Esophagus (tissue), 2 donors: ENCODE results near the gene PHYKPL. TPM values are rescaled to one million over a fixed set of nuclear protein-coding genes. Genes with fewer than 3 reads are reported as not detected.

Experiments used
- H3K27ac ChIP-seq, 2 donors: one replicate each; pipeline ENCODE4 v1.5.1; 2013; ENCODE audit warnings: low read depth in 2 of 2, mild to moderate bottlenecking in 2 of 2, inconsistent platforms in 1 of 2, low read length in 1 of 2, moderate library complexity in 1 of 2
- H3K27me3 ChIP-seq, 2 donors: one replicate each; pipeline ENCODE4 v1.6.1; 2013; ENCODE audit warnings: low read length in 2 of 2, control low read depth in 1 of 2, mild to moderate bottlenecking in 1 of 2; ENCODE audit not compliant: insufficient read depth in 2 of 2, control insufficient read depth in 1 of 2
- H3K36me3 ChIP-seq, 2 donors: one replicate each; pipeline ENCODE4 v1.6.1; 2013; ENCODE audit warnings: low read length in 1 of 2; ENCODE audit not compliant: control insufficient read depth in 2 of 2, insufficient read depth in 2 of 2
- H3K4me1 ChIP-seq, 2 donors: one replicate each; pipeline ENCODE4 v1.6.1; 2013; ENCODE audit warnings: low read length in 1 of 2; ENCODE audit not compliant: control insufficient read depth in 2 of 2, insufficient read depth in 2 of 2
- H3K4me3 ChIP-seq, 2 donors: one replicate each; pipeline ENCODE4 v1.5.1; 2013; ENCODE audit warnings: low read length in 2 of 2, mild to moderate bottlenecking in 2 of 2, low read depth in 1 of 2, moderate library complexity in 1 of 2
- H3K9me3 ChIP-seq, 2 donors: one replicate each; pipeline ENCODE4 v1.6.1; 2013; ENCODE audit warnings: mild to moderate bottlenecking in 2 of 2, low read depth in 1 of 2, low read length in 1 of 2, moderate library complexity in 1 of 2; ENCODE audit not compliant: control insufficient read depth in 2 of 2, insufficient read depth in 1 of 2
- WGBS, 2 donors: extraction: QIAGEN DNeasy Blood & Tissue Kit; methylation state at CpG; one replicate each; pipeline ENCODE4 v1.1.7; 2013; 5-methylcytosine and 5-hydroxymethylcytosine counted together
- polyA plus RNA-seq, 2 donors: library from polyadenylated mRNA; stranded (reverse); fragments of 200-250 nt; gene quantifications; one replicate each; pipeline ENCODE4 v1.2.3, GENCODE V29; 2013
- donor health status: healthy with polysubstance abuse.
- donor health status: Bipolar disorder and iron deficiency.

Gene PHYKPL
- 10 to 100 TPM; 21.1 to 35.8 TPM for polyA plus RNA-seq

DNA sequence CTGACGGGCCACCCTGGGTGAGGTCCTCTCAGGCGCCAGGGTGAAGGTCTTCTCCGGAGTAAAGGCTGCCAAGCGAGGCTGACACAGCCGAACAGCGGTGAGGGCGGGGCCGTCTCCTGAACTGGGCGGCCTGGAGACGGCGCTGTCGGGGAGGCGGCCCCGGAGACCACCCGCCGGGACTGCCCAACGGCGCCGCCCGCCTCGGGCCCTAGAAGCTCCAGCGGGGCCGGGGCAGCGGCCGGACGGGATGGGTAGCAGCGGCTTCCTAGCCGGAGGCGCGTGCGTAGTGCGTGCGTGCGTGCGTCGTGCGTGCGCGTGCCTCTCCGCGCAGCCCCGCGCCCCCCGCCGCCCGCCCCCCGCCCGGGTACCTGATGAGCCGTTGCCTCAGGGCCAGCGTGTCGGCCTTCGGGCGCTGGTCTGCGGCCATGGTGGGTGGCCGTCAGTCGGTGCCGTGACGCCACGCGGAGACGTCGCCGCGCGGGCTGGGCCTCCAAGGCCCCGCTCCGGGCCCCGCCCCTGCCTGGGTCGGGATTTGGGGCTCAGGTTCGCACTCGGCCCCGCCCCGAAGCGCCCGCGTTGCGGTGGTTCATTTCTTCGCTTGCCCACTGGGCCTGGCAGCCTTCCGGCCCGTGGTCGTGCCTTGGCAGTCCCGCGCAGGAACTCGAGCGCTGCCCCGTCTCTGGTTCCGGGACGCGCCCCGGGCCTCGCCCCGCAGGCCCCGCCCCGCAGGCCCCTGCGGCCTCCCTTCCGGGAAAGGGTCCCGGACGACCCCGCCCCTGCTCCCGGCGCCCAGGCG, at the start of gene PHYKPL:
Gene PHYKPL (minus strand): TSS at position 679 of the 796 bp plus-strand sequence. CDS start 252 bp downstream, at position 427.
- 0 to 1% methylated on average over 67 to 102 of the region's 102 CpGs for WGBS, 2 donors
- peaks cover 0 to 18% of the 10 kb centered on the region in 2 donors for H3K36me3 ChIP-seq
- H3K9me3 ChIP-seq, result no peaks in the 10 kb centered on the region
- no peaks in the 10 kb centered on the region for H3K27me3 ChIP-seq
- peak within 1 kb of the TSS; percentile 94 to 95 for H3K27ac ChIP-seq
- peak within 1 kb of the TSS; percentile 59 to 78 for H3K4me3 ChIP-seq
- H3K4me1 ChIP-seq, result peaks cover 9 to 10% of the 10 kb centered on the region in 2 donors

DNA sequence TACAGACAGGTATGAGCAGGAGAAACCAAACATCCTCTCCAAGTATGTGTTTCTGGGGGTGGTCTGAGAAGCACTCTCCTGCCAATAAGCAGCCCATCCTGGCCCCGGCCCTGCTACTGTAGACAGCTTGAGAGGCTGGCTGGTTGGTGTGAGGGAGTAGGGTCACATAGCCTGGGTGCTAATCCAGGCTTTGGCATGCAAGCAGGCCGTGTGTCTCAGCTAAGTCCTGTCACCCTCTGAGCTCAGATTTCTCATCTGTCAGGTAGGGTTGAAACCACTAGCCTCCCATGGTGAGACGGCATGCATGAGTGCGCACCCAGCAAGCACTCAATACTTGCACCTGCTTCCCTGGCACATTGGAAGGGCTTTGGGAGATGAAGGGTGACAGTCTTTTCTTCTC, 49.8 kb upstream of the PHYKPL start:
- no peaks in the 10 kb centered on the region for H3K36me3 ChIP-seq
- peaks cover 0 to 3% of the 10 kb centered on the region in 2 donors for H3K9me3 ChIP-seq
- H3K4me3 ChIP-seq, result no peak overlapping the region
- H3K4me1 ChIP-seq, result peaks cover 0 to 4% of the 10 kb centered on the region in 2 donors
- WGBS, 2 donors, result 79 to 92% methylated on average over 4 of the region's 4 CpGs
- no peak overlapping the region for H3K27ac ChIP-seq
- peaks cover 5% of the 10 kb centered on the region in 2 donors for H3K27me3 ChIP-seq

DNA sequence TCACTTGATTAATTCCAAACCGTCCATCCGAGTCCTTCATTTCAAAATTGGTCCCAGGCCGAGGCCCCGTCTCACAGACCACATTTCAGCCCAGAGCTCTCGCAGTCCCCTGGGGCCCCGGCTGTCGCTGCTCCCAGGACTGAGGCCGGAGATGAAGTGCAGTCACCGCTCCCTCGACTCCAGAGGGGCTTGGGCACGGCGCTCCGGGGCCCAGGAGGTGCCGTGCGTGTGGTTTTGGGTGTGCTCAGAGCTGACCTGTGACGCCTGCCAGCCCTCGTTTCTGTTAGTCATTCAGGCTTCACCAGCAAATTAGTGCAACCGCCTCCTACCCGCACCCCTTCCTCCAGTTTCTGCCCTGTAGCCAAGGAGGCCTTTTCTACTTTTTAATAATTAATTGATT, 48.7 kb upstream of the PHYKPL start:
- H3K4me1 ChIP-seq, result peaks cover 0 to under 1% of the 10 kb centered on the region in 2 donors
- peaks cover 0 to 5% of the 10 kb centered on the region in 2 donors for H3K27me3 ChIP-seq
- no peaks in the 10 kb centered on the region for H3K36me3 ChIP-seq
- no peak overlapping the region for H3K27ac ChIP-seq
- H3K9me3 ChIP-seq, result peaks cover 0 to 3% of the 10 kb centered on the region in 2 donors
- 83 to 85% methylated on average over 19 of the region's 19 CpGs for WGBS, 2 donors
- no peak overlapping the region for H3K4me3 ChIP-seq

DNA sequence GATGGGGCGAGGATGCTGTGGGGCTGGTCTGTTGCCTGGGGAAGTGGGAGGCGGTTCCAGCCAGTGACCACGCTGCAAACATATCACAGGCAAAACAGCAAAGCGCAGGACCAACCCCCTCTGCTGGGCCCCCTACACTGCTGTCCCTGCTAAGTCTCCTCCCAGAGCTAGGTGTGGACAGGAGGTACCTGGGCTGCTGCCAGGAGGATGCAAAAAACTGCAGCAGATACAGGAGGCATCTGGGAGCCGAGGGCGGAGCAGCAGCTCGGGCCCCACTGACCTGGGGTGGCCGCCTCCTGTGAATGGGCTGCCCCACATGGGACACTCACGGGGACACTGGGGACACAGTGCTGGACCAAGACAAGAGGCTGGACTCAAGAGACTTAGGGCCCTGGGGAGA, 48.0 kb upstream of the PHYKPL start:
- Histone ChIP-seq H3K4me1 (no peaks in the 10 kb centered on the region), H3K4me3 (no peak overlapping the region), H3K27me3 (peaks cover 0 to 5% of the 10 kb centered on the region in 2 donors), H3K36me3 (no peaks in the 10 kb centered on the region), H3K9me3 (peaks cover 5% of the 10 kb centered on the region in 2 donors), H3K27ac (no peak overlapping the region)
- WGBS, 2 donors, result 86 to 89% methylated on average over 9 of the region's 9 CpGs

DNA sequence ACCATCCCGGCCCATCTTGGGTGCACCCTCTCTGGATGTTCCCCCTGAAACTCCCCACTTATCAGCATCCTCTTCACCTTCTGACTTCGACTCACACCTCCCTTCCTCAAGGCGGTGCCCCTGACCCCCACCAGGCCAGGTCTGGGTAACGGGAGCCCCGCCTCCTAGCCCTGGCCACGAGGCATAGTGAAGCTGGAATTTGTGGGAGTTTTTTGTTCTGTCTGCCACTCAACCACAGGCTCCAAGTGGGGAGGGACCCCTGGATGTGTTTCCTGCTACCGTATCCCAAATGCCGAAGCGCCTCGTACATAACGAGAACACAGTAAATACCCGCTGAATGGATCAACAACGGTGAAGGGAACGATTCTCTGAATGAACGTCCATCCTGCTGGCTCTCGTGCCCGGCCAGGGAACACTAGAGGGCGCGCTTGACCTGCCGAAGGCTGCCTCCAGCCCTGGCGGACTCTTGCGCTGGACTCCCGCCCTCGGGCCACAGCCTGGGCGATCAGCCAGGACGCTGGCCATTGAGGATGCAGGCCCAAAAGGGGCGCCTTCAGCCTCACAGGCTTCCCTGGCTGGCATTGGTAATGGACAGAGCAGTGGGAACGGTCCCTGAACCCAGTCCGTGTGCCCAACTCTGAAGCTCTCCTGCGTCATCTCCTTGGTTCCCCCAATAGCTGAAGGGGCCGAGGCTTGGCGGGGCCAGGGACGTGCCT, 47.3 kb upstream of the PHYKPL start:
- no peaks in the 10 kb centered on the region for H3K4me1 ChIP-seq
- peaks cover 0 to 5% of the 10 kb centered on the region in 2 donors for H3K27me3 ChIP-seq
- no peak overlapping the region for H3K4me3 ChIP-seq
- no peak overlapping the region for H3K27ac ChIP-seq
- H3K36me3 ChIP-seq, result no peaks in the 10 kb centered on the region
- H3K9me3 ChIP-seq, result peaks cover 5 to 6% of the 10 kb centered on the region in 2 donors
- 16 to 17% methylated on average over 32 to 33 of the region's 33 CpGs for WGBS, 2 donors

DNA sequence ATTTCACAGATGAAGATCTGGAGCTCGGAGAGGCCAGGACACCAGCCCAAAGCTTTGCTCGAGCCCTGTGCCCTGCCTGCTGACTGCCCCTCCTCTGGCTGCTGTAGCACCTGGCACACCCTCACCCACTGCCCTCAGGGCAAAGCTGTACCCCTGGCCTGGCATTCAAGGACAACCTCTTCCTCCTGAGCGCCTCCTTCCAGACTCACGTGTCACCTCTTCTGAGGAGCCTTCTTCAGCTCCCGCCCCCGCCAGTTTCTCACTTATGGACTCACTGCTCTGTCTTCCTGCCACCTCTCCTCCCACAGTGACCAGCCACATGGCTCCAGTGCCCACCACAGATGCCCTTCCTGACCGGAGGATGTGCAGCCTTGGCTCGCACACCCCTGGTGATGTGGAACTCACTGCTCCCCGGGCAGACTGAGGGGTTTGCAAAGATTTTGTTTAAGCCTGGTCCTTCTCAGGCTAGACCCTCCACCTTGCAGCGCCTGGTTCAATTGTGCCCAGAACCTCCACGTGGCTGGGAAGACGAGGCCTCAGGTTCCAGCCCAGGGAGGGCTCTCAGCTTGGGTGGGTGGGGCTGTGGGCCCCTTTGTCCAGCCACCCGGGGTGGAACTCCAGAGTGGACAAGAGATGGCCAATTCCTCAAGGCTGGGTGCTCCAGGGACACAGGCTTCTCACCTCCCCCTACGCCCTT, 46.6 kb upstream of the PHYKPL start:
- Histone ChIP-seq H3K4me1 (no peaks in the 10 kb centered on the region), H3K4me3 (no peak overlapping the region), H3K36me3 (no peaks in the 10 kb centered on the region), H3K9me3 (peaks cover 5 to 6% of the 10 kb centered on the region in 2 donors), H3K27me3 (peaks cover 0 to 5% of the 10 kb centered on the region in 2 donors), H3K27ac (no peak overlapping the region)
- WGBS, 2 donors, result 73 to 83% methylated on average over 14 of the region's 14 CpGs

DNA sequence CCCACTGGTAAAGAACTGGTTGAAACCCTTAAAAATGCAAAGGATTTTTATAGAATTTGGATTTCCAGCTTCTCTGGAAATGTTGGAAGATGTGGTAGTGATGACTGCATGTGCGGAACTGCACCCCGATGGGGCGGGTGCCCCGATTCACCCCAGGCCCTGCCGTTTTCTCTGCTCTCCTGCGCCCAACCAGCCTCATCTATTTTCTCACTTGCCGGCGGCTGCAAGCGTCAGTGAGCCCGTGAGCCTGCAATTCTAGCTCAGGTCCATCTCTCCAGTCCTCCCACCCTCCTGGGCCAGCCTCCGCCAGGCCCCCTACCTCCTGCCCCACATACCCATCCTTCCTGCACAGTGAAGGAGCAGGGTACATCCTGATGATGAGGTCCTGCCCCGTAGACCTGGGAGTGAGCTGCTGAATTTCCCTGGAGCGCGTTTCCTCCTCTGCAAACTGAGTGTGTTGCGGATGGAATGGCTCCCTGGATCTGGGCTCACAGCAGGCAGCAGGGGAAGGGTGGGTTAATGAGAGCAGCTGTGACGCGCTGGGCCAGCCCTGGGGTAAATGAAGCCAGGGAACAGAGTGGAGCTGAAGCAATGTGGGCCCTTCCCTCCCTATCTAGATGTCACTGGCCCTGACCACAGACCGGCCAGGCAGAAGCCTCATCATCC, 45.9 kb upstream of the PHYKPL start:
- WGBS, 2 donors, result 80% methylated on average over 18 of the region's 18 CpGs
- peaks cover 2 to 6% of the 10 kb centered on the region in 2 donors for H3K9me3 ChIP-seq
- H3K4me1 ChIP-seq, result no peaks in the 10 kb centered on the region
- no peak overlapping the region for H3K27ac ChIP-seq
- H3K36me3 ChIP-seq, result no peaks in the 10 kb centered on the region
- H3K27me3 ChIP-seq, result peaks cover 0 to 5% of the 10 kb centered on the region in 2 donors
- H3K4me3 ChIP-seq, result no peak overlapping the region

DNA sequence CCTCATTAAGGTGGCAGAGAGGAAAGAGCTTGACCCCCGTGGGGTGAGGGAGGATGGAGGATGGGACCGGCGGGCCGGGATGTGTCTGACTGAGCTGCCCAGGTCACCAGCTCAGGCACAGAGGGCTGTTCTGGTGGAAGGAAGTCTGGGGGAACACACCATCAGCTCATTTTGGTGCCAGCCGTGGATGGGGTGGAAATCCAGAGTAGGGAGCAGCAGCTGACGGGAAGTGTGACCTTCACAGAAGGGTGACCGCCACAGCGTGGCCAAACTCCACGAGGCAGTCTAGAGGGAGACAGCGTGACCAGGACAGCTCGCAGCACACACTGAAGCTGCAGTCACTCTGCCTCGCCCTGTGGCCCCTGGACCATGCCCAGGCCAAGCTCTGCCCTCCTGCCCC, 45.3 kb upstream of the PHYKPL start:
- H3K4me1 ChIP-seq, result no peaks in the 10 kb centered on the region
- no peak overlapping the region for H3K27ac ChIP-seq
- H3K36me3 ChIP-seq, result no peaks in the 10 kb centered on the region
- 62 to 64% methylated on average over 11 to 12 of the region's 12 CpGs for WGBS, 2 donors
- H3K9me3 ChIP-seq, result peaks cover 2 to 6% of the 10 kb centered on the region in 2 donors
- H3K27me3 ChIP-seq, result peaks cover 0 to 5% of the 10 kb centered on the region in 2 donors
- no peak overlapping the region for H3K4me3 ChIP-seq

DNA sequence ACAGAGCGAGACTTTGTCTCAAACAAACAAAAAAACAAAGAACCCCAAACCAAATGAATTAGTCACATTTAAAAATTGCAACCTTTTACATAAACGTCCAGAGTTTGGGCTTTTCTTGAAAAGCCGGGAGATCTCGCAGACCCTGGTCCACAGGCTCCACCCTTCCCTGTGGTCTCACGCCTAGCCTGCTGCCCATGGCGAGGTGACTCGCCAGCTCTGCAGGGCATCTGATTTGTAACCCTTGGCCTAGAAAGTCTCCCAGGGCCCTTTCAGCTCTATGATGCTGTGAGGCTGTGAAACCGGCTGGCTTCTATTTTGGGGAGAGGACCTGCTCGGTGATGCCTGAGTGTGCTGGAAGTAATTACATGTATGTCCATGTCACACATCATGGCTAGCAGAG, 44.7 kb upstream of the PHYKPL start:
- 78 to 82% methylated on average over 9 of the region's 9 CpGs for WGBS, 2 donors
- Histone ChIP-seq H3K4me1 (no peaks in the 10 kb centered on the region), H3K27ac (no peak overlapping the region), H3K36me3 (no peaks in the 10 kb centered on the region), H3K4me3 (no peak overlapping the region), H3K9me3 (peaks cover 2 to 6% of the 10 kb centered on the region in 2 donors), H3K27me3 (peaks cover 0 to 5% of the 10 kb centered on the region in 2 donors)
